Endometrial microvascular endothelial cells (primary cell): ENCODE results near the gene DDIT4. TPM values are rescaled to one million over a fixed set of nuclear protein-coding genes. Genes with fewer than 3 reads are reported as not detected.
"Not testable (repeated sequence)": the region's sequence is repeated elsewhere in the genome, so short reads cannot be mapped to it uniquely, and the experiment has no call there.

Experiments used
- in situ Hi-C: cut with HindIII; loops from 2 replicates; pipeline ENCODE4 v1.10.0; 2017; ENCODE audit warnings: low sequenced_read_pairs, low pct_unique_long_range_greater_than_20kb; ENCODE audit errors: inconsistent ontology term
- total RNA-seq: library from RNA; depleted of rRNA; stranded (reverse); fragments of >200 nt; gene quantifications from one replicate; pipeline ENCODE4 v1.2.3, GENCODE V29; 2015; ENCODE audit errors: inconsistent ontology term

The DDIT4 gene
- total RNA-seq, 1 donor from 2014 or later: 91.4 TPM

GRCh38 chr10:72245949-72246525 is 27.7 kb upstream of the DDIT4 start:
- in situ Hi-C loops: no loop called here

GRCh38 chr10:72248468-72249151 is 25.1 kb upstream of the DDIT4 start:
- in situ Hi-C loops: no loop called here

- in situ Hi-C loops: not testable (repeated sequence)
These were observed 24.4 kb upstream of the DDIT4 start for GRCh38 chr10:72249176-72249862.

GRCh38 chr10:72250666-72251065 is 23.1 kb upstream of the DDIT4 start:
- in situ Hi-C loops: no loop called here

- in situ Hi-C loops: no loop called here
These were observed 22.1 kb upstream of the DDIT4 start for GRCh38 chr10:72251635-72252034.

GRCh38 chr10:72252972-72253371 is 20.8 kb upstream of the DDIT4 start:
- in situ Hi-C loops: no loop called here

GRCh38 chr10:72253578-72253977 is 20.1 kb upstream of the DDIT4 start:
- in situ Hi-C loops: no loop called here

GRCh38 chr10:72254813-72255568 is 18.7 kb upstream of the DDIT4 start:
- in situ Hi-C loops: no loop called here

- in situ Hi-C loops: no loop called here
These were observed 17.6 kb upstream of the DDIT4 start for GRCh38 chr10:72255977-72256729.

- in situ Hi-C loops: no loop called here
These were observed 16.5 kb upstream of the DDIT4 start for GRCh38 chr10:72257051-72257892.

- in situ Hi-C loops: no loop called here
These were observed 15.1 kb upstream of the DDIT4 start for GRCh38 chr10:72258617-72259016.

- in situ Hi-C loops: no loop called here
These were observed 14.1 kb upstream of the DDIT4 start for GRCh38 chr10:72259491-72260238.

GRCh38 chr10:72260239-72260975 is 13.3 kb upstream of the DDIT4 start:
- in situ Hi-C loops: no loop called here

GRCh38 chr10:72260976-72261783 is 12.5 kb upstream of the DDIT4 start:
- in situ Hi-C loops: no loop called here

- in situ Hi-C loops: no loop called here
These were observed 11.8 kb upstream of the DDIT4 start for GRCh38 chr10:72261784-72262404.
